Measurements from ENCODE around the gene KIRREL1.

- TF ChIP-seq, protein P1, sequence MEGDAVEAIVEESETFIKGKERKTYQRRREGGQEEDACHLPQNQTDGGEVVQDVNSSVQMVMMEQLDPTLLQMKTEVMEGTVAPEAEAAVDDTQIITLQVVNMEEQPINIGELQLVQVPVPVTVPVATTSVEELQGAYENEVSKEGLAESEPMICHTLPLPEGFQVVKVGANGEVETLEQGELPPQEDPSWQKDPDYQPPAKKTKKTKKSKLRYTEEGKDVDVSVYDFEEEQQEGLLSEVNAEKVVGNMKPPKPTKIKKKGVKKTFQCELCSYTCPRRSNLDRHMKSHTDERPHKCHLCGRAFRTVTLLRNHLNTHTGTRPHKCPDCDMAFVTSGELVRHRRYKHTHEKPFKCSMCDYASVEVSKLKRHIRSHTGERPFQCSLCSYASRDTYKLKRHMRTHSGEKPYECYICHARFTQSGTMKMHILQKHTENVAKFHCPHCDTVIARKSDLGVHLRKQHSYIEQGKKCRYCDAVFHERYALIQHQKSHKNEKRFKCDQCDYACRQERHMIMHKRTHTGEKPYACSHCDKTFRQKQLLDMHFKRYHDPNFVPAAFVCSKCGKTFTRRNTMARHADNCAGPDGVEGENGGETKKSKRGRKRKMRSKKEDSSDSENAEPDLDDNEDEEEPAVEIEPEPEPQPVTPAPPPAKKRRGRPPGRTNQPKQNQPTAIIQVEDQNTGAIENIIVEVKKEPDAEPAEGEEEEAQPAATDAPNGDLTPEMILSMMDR (IDR thresholded peaks at IDR 0.05), result peak; percentile 16
- TF ChIP-seq EZH2 (IDR thresholded peaks at IDR 0.05), result no peak
Observed at GRCh38 chr1:157960773-157961172, 32.7 kb upstream of the KIRREL1 start.

Measured in neural progenitor cell (in vitro differentiated cells).